ENCODE results near the gene PARD6B.

GRCh38 chr20:50730765-50731054 lies 670 bp upstream of the PARD6B start:
- TF ChIP-seq, protein P1, sequence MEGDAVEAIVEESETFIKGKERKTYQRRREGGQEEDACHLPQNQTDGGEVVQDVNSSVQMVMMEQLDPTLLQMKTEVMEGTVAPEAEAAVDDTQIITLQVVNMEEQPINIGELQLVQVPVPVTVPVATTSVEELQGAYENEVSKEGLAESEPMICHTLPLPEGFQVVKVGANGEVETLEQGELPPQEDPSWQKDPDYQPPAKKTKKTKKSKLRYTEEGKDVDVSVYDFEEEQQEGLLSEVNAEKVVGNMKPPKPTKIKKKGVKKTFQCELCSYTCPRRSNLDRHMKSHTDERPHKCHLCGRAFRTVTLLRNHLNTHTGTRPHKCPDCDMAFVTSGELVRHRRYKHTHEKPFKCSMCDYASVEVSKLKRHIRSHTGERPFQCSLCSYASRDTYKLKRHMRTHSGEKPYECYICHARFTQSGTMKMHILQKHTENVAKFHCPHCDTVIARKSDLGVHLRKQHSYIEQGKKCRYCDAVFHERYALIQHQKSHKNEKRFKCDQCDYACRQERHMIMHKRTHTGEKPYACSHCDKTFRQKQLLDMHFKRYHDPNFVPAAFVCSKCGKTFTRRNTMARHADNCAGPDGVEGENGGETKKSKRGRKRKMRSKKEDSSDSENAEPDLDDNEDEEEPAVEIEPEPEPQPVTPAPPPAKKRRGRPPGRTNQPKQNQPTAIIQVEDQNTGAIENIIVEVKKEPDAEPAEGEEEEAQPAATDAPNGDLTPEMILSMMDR (IDR thresholded peaks at IDR 0.05): no peak
- TF ChIP-seq EP300 (IDR thresholded peaks at IDR 0.05; ENCODE audit: borderline replicate concordance in 1 of 2, low read depth in 1 of 2, low read length in 1 of 2) (no peak), RAD21 (IDR thresholded peaks at IDR 0.05; ENCODE audit: low read length) (no peak), FOXJ3 (CRISPR knock-in tag; IDR thresholded peaks at IDR 0.05) (no peak), ZBTB33 (IDR thresholded peaks at IDR 0.05; ENCODE audit: borderline replicate concordance, low read depth) (no peak)
